Measurements from ENCODE around the gene HACD3.
A peak's percentile ranks its signal among the peaks of the same experiment; 100 is the strongest.

The HACD3 gene, protein sequence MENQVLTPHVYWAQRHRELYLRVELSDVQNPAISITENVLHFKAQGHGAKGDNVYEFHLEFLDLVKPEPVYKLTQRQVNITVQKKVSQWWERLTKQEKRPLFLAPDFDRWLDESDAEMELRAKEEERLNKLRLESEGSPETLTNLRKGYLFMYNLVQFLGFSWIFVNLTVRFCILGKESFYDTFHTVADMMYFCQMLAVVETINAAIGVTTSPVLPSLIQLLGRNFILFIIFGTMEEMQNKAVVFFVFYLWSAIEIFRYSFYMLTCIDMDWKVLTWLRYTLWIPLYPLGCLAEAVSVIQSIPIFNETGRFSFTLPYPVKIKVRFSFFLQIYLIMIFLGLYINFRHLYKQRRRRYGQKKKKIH

DNA sequence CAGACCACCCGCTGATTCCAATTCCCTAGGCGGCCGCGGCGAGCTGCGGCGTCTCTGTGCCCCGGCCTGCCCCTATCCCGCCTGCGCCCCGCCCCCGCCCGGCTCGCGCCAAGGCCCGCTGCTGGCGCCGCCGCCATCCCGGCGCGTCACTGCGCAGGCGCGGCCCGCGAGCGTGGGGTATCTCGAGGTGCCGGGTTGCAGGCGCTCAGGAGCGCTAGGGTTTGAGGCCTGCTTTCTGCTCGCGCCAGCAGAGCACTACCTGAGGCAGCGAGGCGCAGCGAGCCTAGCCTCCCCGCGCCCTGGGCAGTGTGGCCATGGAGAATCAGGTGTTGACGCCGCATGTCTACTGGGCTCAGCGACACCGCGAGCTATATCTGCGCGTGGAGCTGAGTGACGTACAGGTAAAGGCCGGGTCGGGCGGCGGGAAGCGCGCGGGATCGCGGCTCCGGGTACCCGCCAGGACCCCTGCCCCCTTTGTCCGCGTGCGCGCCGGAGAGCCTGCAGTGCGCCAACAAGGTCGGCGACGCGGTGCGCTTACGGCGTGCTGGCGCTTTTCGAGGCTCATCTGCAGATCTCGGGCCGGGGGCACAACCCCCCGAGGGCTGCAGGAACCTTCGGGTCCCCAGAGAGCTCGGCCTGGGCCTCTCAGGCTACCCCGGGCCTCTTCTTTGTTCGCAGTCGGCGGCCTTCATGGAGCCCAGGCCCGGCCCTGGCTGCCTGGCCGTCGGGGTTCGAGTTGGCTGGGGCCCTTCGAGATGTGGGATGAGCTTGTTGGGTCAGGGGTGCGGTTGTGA lies at the start of gene HACD3:
HACD3 (plus strand) TSS at position 146 of the 794 bp plus-strand sequence; CDS start at position 315, 169 bp downstream.
- peak within 1 kb of the TSS; percentile 76 for H3K4me3 ChIP-seq (ENCODE audit: control insufficient read depth, low read depth, low read length)
- no peak for DNase-seq (ENCODE audit: low read depth)
- TF ChIP-seq, protein P1, sequence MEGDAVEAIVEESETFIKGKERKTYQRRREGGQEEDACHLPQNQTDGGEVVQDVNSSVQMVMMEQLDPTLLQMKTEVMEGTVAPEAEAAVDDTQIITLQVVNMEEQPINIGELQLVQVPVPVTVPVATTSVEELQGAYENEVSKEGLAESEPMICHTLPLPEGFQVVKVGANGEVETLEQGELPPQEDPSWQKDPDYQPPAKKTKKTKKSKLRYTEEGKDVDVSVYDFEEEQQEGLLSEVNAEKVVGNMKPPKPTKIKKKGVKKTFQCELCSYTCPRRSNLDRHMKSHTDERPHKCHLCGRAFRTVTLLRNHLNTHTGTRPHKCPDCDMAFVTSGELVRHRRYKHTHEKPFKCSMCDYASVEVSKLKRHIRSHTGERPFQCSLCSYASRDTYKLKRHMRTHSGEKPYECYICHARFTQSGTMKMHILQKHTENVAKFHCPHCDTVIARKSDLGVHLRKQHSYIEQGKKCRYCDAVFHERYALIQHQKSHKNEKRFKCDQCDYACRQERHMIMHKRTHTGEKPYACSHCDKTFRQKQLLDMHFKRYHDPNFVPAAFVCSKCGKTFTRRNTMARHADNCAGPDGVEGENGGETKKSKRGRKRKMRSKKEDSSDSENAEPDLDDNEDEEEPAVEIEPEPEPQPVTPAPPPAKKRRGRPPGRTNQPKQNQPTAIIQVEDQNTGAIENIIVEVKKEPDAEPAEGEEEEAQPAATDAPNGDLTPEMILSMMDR (IDR thresholded peaks at IDR 0.05; ENCODE audit: control insufficient read depth, insufficient read depth, low read depth, low read length, missing control alignments): no peak

GRCh38 chr15:65484876-65485275 lies 45.4 kb upstream of the HACD3 start:
- TF ChIP-seq, protein P1 (IDR thresholded peaks at IDR 0.05; ENCODE audit: control insufficient read depth, insufficient read depth, low read depth, low read length, missing control alignments): no peak
- no peak for DNase-seq (ENCODE audit: low read depth)
- H3K4me3 ChIP-seq (ENCODE audit: control insufficient read depth, low read depth, low read length): no peak overlapping the region

- TF ChIP-seq, protein P1 (IDR thresholded peaks at IDR 0.05; ENCODE audit: control insufficient read depth, insufficient read depth, low read depth, low read length, missing control alignments): no peak
- no peak for DNase-seq (ENCODE audit: low read depth)
- H3K4me3 ChIP-seq (ENCODE audit: control insufficient read depth, low read depth, low read length): no peak overlapping the region
These were observed 36.2 kb upstream of the HACD3 start for GRCh38 chr15:65494076-65494475.

GRCh38 chr15:65509321-65509720 lies 20.9 kb upstream of the HACD3 start:
- TF ChIP-seq, protein P1 (IDR thresholded peaks at IDR 0.05; ENCODE audit: control insufficient read depth, insufficient read depth, low read depth, low read length, missing control alignments): no peak
- H3K4me3 ChIP-seq (ENCODE audit: control insufficient read depth, low read depth, low read length): no peak overlapping the region
- DNase-seq (ENCODE audit: low read depth): no peak

DNA sequence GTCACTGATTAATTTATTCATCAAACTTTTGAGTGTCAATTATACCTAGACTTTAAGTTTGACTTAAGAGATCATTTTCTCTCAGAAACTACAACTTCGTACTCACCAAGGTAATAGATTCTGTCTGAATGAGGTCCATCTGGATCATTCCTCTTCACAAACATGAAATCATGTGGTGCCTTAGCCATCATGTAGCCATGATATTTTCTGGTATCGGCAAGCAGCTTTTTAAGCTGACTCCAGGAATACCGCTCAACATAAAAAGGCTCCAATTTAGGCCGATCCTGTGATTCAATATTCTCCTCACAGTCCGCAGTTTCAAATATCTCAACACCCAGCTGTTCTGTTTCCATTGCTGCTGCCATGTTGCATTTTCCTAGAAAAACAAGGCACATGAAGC lies 18.1 kb upstream of the HACD3 start:
- no peak for DNase-seq (ENCODE audit: low read depth)
- TF ChIP-seq, protein P1 (IDR thresholded peaks at IDR 0.05; ENCODE audit: control insufficient read depth, insufficient read depth, low read depth, low read length, missing control alignments): no peak
- H3K4me3 ChIP-seq (ENCODE audit: control insufficient read depth, low read depth, low read length): no peak overlapping the region

DNA sequence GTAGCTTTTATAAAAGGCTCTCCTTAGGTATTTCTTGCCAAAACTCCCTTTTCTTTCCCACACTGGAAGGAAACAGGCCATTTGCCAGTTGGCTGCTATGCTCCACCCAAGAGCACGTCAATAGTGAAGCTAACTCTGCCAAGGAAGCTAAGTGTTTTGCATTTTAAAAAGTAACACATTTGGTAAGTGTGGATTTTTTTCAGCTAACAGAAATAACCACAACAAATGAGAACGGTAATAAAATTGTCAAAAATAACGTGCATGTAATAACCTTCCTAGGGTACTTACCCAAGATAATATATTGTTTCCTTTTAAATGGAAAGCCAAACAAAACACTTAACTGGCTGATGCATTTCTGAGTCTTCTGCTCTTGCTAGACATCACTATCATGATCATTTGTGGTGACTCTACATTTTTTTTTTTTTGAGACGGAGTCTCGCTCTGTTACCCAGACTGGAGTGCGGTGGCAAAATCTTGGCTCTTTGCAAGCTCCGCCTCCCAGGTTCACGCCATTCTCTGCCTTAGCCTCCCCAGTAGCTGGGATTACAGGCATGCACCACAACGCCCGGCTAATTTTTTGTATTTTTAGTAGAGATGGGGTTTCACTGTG lies 17.4 kb upstream of the HACD3 start:
- TF ChIP-seq, protein P1 (IDR thresholded peaks at IDR 0.05; ENCODE audit: control insufficient read depth, insufficient read depth, low read depth, low read length, missing control alignments): no peak
- DNase-seq (ENCODE audit: low read depth): peak; percentile 62
- no peak overlapping the region for H3K4me3 ChIP-seq (ENCODE audit: control insufficient read depth, low read depth, low read length)
